Neural cell (in vitro differentiated cells): ENCODE results near the gene CYP39A1.

Source experiments
- CTCF ChIP-seq: fragments of 450-650 bp; IDR thresholded peaks from 2 replicates; pipeline ENCODE4 v1.5.1; 2014; ENCODE audit warnings: antibody characterized with exemption, mild to moderate bottlenecking, moderate library complexity; ENCODE audit not compliant: poor library complexity, severe bottlenecking
- EP300 ChIP-seq: fragments of 450-650 bp; conservative IDR thresholded peaks from 2 replicates; pipeline ENCODE4 v1.6.1; 2014; ENCODE audit warnings: antibody characterized with exemption, mild to moderate bottlenecking, moderate library complexity; ENCODE audit not compliant: poor library complexity, severe bottlenecking
- MXI1 ChIP-seq: fragments of 450-650 bp; conservative IDR thresholded peaks from 2 replicates; pipeline ENCODE4 v1.6.1; 2014; ENCODE audit warnings: antibody characterized with exemption, mild to moderate bottlenecking; ENCODE audit not compliant: poor library complexity, severe bottlenecking
- RAD21 ChIP-seq: fragments of 450-650 bp; conservative IDR thresholded peaks from 2 replicates; pipeline ENCODE4 v1.6.1; 2014; ENCODE audit warnings: antibody characterized with exemption, mild to moderate bottlenecking, moderate library complexity
- TAF1 ChIP-seq: IDR thresholded peaks from 2 replicates; pipeline ENCODE4 v1.6.1; 2012; ENCODE audit warnings: low read depth

DNA sequence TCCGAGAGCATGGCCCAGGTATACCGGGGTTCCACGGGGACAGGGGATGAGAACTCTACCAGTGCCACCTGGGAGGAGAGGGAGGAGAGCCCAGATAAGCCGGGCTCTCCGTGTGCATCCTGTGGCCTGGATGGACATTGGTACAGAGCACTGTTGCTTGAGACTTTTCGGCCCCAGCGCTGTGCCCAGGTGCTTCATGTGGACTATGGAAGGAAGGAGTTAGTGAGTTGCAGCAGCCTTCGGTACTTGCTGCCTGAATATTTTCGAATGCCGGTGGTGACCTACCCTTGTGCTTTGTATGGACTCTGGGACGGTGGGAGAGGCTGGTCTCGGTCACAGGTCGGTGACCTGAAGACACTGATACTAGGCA, 36.3 kb upstream of the CYP39A1 start:
- TF ChIP-seq CTCF (no peak), MXI1 (no peak), RAD21 (no peak), TAF1 (no peak), EP300 (no peak)
